GM10248 (cell line): ENCODE data around the gene HMG20B.

Experiments
- CTCF ChIA-PET: fragments of 300-600 bp; sonication (Branson Sonifier 250); formaldehyde crosslinking; extraction: SDS; loops from one replicate; lab custom pipeline; 2021; ENCODE audit warnings: antibody characterized with exemption; lab: Yijun Ruan, JAX
- POLR2A ChIA-PET: fragments of 350-650 bp; sonication (Branson Sonifier 250); formaldehyde crosslinking; extraction: SDS; loops from one replicate; lab custom pipeline; 2020; ENCODE audit warnings: antibody characterized with exemption; lab: Yijun Ruan, JAX
- DNase-seq: peaks from one replicate; pipeline ENCODE4 v3.0.0; 2012; ENCODE audit errors: extremely low spot score
- CTCF ChIP-seq: IDR thresholded peaks from 2 replicates; pipeline ENCODE4 v1.5.1; 2012; ENCODE audit warnings: mild to moderate bottlenecking, low read depth; ENCODE audit errors: extremely low read depth, missing control alignments, control extremely low read depth

Gene HMG20B

GRCh38 chr19:3589439-3589838 lies 16.7 kb downstream of the HMG20B start:
- POLR2A ChIA-PET, result no interaction called here
- no peak for TF ChIP-seq CTCF
- DNase-seq, result no peak
- CTCF ChIA-PET, result interaction anchor here (1.4 kb wide), 1 partner anchor 15 kb away, joined by 3 read pairs; no protein-coding TSS in a partner anchor

GRCh38 chr19:3589949-3590348 lies 17.2 kb downstream of the HMG20B start:
- no peak for TF ChIP-seq CTCF
- no peak for DNase-seq
- ChIA-PET CTCF (interaction anchor here (0.8 to 3.1 kb wide), 2 partner anchors 45 to 120 kb away, joined by 3 to 17 read pairs; no protein-coding TSS in a partner anchor), POLR2A (interaction anchor here (0.6 kb wide), 1 partner anchor 151 kb away, joined by 3 read pairs; no protein-coding TSS in a partner anchor)

GRCh38 chr19:3590991-3591659 lies 18.4 kb downstream of the HMG20B start:
- POLR2A ChIA-PET, result interaction anchor here (1.2 kb wide), 1 partner anchor 9 kb away, joined by 3 read pairs; no protein-coding TSS in a partner anchor
- CTCF ChIA-PET, result interaction anchor here (0.7 to 3.1 kb wide), 7 partner anchors 8 to 46 kb away, joined by 3 to 17 read pairs (median 4); no protein-coding TSS in a partner anchor
- no peak for TF ChIP-seq CTCF
- DNase-seq, result no peak

- ChIA-PET POLR2A (interaction anchor here (1.2 kb wide), 1 partner anchor 10 kb away, joined by 3 read pairs; no protein-coding TSS in a partner anchor), CTCF (interaction anchor here (1.2 to 3.1 kb wide), 7 partner anchors 9 to 47 kb away, joined by 3 to 17 read pairs (median 4); no protein-coding TSS in a partner anchor)
- no peak for DNase-seq
- TF ChIP-seq CTCF, result no peak
Observed at GRCh38 chr19:3591876-3592613, 19.3 kb downstream of the HMG20B start.

GRCh38 chr19:3593156-3593555 lies 20.4 kb downstream of the HMG20B start:
- POLR2A ChIA-PET, result no interaction called here
- CTCF ChIA-PET, result interaction anchor here (1.1 to 1.8 kb wide), 2 partner anchors 11 to 14 kb away, joined by 3 to 5 read pairs; no protein-coding TSS in a partner anchor
- no peak for TF ChIP-seq CTCF
- DNase-seq, result no peak

GRCh38 chr19:3595521-3596061 lies 22.8 kb downstream of the HMG20B start:
- ChIA-PET CTCF (interaction anchor here (1.5 kb wide), 1 partner anchor 13 kb away, joined by 3 read pairs; no protein-coding TSS in a partner anchor), POLR2A (no interaction called here)
- DNase-seq, result no peak
- no peak for TF ChIP-seq CTCF
